Body of pancreas (tissue), 4 donors: ENCODE measurements around the gene UBTF. TPM values are rescaled to one million over a fixed set of nuclear protein-coding genes. Genes with fewer than 3 reads are reported as not detected.

ENCODE experiments used
- ATAC-seq: fragments of 150-250 bp; one replicate; pipeline ENCODE4 v1.9.1; 2016
- DNase-seq, 4 donors: peaks; one replicate each; pipeline ENCODE4 v3.0.0-alpha.2; 2019
- H3K27ac ChIP-seq, 4 donors: fragments of 200-600 bp; sonication (generic); 1 replicate in 3 of 4; 2 replicates in 1 of 4; pipeline versions ENCODE4 v1.5.1 to v1.6.1; 2016 to 2019; ENCODE audit warnings: mild to moderate bottlenecking in 1 of 4, mixed read lengths in 1 of 4, moderate library complexity in 1 of 4
- H3K27me3 ChIP-seq, 2 donors: fragments of 200-600 bp; sonication (generic); one replicate each; pipeline ENCODE4 v1.6.0; 2016; ENCODE audit warnings: mild to moderate bottlenecking in 1 of 2
- H3K36me3 ChIP-seq, 2 donors: fragments of 200-600 bp; sonication (generic); replicated peaks in 1 of 2; 2 replicates each; pipeline ENCODE4 v1.5.1; 2016; ENCODE audit warnings: low read depth in 2 of 2; ENCODE audit not compliant: insufficient read depth in 1 of 2
- H3K4me1 ChIP-seq: fragments of 200-600 bp; sonication (generic); one replicate; pipeline ENCODE4 v1.6.0; 2016
- H3K4me3 ChIP-seq, 2 donors: fragments of 200-600 bp; sonication (generic); 1 replicate in 1 of 2; 2 replicates in 1 of 2; pipeline ENCODE4 v1.5.1; 2016 to 2019
- H3K9me3 ChIP-seq, 3 donors: fragments of 200-600 bp; sonication (generic); 1 replicate in 2 of 3; 2 replicates in 1 of 3; pipeline ENCODE4 v1.5.1; 2016
- POLR2A ChIP-seq, 3 donors: fragments of 450-650 bp; IDR thresholded peaks; one replicate each; pipeline ENCODE4 v1.6.1; 2016; ENCODE audit warnings: antibody characterized with exemption in 3 of 3, mild to moderate bottlenecking in 2 of 3
- WGBS, 2 donors: methylation state at CpG; one replicate each; pipeline ENCODE4 v1.1.5; 2017; 5-methylcytosine and 5-hydroxymethylcytosine counted together
- intact Hi-C: fragments of 100-400 bp; cut with DNase I; formaldehyde crosslinking; loops from one replicate; pipeline ENCODE4 v1.15.1; 2023
- microRNA-seq, 2 donors: library from miRNA; unstranded; fragments of <30 nt; microRNA quantifications; one replicate each; pipeline ENCODE4, GENCODE V29; 2016; ENCODE audit warnings: borderline number of aligned reads in 2 of 2, borderline replicate concordance in 2 of 2
- small RNA-seq: library from RNA; depleted of rRNA; stranded (forward); fragments of <200 nt; gene quantifications from one replicate; pipeline ENCODE3, GENCODE V24; 2016
- total RNA-seq, 2 donors: library from RNA; depleted of rRNA; stranded (reverse); fragments of >200 nt; gene quantifications; one replicate each; pipeline ENCODE4 v1.1.0, GENCODE V29; 2016
- TF ChIP-seq, protein P1 (sequence below), 7 experiments: fragments of 450-650 bp in 4 of 7; fragments of 200-600 bp in 3 of 7; sonication (generic) in 3 of 7; IDR thresholded peaks; one replicate each; pipeline ENCODE4 v1.5.1; 2016 to 2019; ENCODE audit warnings: antibody characterized with exemption in 7 of 7

Gene UBTF
- total RNA-seq, 2 donors from 2014 or later, result 43.8 to 73.8 TPM

DNA sequence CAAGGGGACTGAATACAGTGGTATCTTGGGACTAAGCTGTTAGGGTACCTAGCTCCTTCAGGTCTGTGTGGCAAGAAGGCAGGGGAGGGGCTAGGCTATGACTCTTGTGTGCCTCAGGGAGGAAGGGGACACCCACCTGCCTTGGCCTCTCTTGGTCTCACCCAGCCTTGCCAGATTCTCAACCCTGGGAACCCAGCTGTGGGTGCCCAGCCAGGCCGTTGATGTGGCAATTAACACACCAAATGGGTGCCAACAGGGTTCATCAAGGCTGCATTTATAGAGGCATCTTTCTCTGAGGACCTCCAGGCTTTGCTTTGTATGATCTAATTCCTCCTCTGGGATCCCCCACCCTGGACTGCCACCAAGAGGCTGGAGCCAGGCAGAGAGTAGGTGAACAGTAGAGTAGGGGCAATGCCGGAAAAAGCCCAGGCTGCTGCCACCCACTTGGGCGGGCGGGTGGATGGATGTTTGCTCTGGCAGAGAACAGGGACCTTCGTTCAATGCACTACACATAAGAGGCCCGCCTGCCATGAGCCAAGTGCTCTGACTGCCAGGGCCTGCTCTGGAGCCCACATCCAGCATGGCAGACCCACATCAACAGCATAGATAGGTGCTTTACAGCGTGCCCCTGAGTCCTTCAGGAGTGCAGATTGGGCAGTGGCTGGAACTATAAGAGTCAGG lies 52.2 kb downstream of the UBTF start:
- DNase-seq (no peak), ATAC-seq (no peak)
- no peaks in the 10 kb centered on the region for H3K27me3 ChIP-seq
- WGBS, 2 donors, result 68 to 69% methylated on average over 6 to 7 of the region's 7 CpGs
- TF ChIP-seq, protein P1, sequence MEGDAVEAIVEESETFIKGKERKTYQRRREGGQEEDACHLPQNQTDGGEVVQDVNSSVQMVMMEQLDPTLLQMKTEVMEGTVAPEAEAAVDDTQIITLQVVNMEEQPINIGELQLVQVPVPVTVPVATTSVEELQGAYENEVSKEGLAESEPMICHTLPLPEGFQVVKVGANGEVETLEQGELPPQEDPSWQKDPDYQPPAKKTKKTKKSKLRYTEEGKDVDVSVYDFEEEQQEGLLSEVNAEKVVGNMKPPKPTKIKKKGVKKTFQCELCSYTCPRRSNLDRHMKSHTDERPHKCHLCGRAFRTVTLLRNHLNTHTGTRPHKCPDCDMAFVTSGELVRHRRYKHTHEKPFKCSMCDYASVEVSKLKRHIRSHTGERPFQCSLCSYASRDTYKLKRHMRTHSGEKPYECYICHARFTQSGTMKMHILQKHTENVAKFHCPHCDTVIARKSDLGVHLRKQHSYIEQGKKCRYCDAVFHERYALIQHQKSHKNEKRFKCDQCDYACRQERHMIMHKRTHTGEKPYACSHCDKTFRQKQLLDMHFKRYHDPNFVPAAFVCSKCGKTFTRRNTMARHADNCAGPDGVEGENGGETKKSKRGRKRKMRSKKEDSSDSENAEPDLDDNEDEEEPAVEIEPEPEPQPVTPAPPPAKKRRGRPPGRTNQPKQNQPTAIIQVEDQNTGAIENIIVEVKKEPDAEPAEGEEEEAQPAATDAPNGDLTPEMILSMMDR (IDR thresholded peaks at IDR 0.05), result no peak
- no peak for TF ChIP-seq POLR2A (IDR thresholded peaks at IDR 0.05)
- no peaks in the 10 kb centered on the region for H3K9me3 ChIP-seq
- H3K27ac ChIP-seq, result no peak overlapping the region
- no peaks in the 10 kb centered on the region for H3K36me3 ChIP-seq
- H3K4me3 ChIP-seq, result no peak overlapping the region
- peaks cover 31% of the 10 kb centered on the region for H3K4me1 ChIP-seq
- intact Hi-C loops, result loop anchor here (10.0 kb wide), 1 partner anchor 273 kb away; no protein-coding TSS in a partner anchor

DNA sequence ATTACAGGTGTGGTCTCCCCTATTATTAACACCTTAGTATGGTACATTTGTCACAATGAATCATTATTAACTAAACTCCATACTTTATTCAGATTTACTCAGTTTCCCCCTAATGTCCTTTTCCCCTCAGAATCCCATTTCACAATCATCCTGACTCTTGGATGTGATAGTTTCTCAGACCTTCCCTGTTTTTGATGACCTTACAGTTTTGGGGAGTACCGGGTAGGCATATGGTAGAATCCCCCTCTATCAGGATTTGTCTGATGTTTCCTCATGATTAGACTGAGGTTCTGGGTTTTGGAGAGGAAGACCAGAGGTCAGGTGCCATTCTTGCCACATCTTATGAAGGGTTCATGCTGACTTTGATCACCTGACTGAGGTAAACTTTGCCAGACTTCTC lies 55.0 kb downstream of the UBTF start:
- no peak overlapping the region for H3K27ac ChIP-seq
- H3K9me3 ChIP-seq, result no peaks in the 10 kb centered on the region
- no peak overlapping the region for H3K4me3 ChIP-seq
- intact Hi-C loops, result loop anchor here (10.0 kb wide), 1 partner anchor 270 kb away; no protein-coding TSS in a partner anchor
- no peak for TF ChIP-seq POLR2A (IDR thresholded peaks at IDR 0.05)
- TF ChIP-seq, protein P1 (IDR thresholded peaks at IDR 0.05), result no peak
- no peaks in the 10 kb centered on the region for H3K36me3 ChIP-seq
- no peak for ATAC-seq
- WGBS, 2 donors, result 87 to 96% methylated on average over 1 of the region's 1 CpG
- no peak for DNase-seq
- no peaks in the 10 kb centered on the region for H3K27me3 ChIP-seq
- H3K4me1 ChIP-seq, result peaks cover 8% of the 10 kb centered on the region

DNA sequence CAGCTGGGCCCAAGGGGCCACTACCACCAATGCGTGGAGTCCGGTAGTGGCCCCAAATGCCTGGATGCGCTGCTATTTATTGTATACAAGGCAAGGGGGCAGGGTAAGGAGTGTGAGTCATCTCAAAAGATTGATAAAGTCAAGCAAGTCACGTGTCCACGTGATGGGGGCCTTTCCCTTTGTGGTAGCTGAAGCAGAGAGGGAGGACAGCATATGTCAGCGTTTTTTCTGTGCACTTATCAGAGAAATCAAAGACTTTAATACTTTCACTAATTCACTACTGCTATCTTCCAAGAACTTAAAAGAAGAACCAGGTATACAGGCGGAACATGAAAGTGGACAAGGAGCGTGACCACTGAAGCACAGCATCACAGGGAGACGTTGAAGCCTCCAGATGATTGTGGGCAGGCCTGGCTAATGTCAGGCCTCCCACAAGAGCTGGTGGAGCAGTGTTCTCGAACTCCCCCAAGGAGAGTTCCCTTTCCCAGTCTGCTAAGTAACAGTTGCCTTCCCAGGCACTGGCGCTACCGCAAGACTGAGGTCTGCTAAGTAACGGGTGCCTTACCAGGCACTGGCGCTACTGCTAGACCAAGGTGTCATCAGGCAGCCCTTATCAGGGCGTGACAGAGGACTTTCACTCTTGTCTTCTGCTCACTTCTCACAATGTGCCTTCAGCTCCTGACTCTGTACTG lies 59.8 kb downstream of the UBTF start:
- H3K9me3 ChIP-seq, result no peaks in the 10 kb centered on the region
- intact Hi-C loops, result loop anchor here (10.0 kb wide), 1 partner anchor 265 kb away; no protein-coding TSS in a partner anchor
- TF ChIP-seq POLR2A (IDR thresholded peaks at IDR 0.05), result no peak
- TF ChIP-seq, protein P1 (IDR thresholded peaks at IDR 0.05), result no peak
- DNase-seq (no peak), ATAC-seq (no peak)
- no peaks in the 10 kb centered on the region for H3K36me3 ChIP-seq
- H3K27me3 ChIP-seq, result no peaks in the 10 kb centered on the region
- H3K4me1 ChIP-seq, result no peaks in the 10 kb centered on the region
- no peak overlapping the region for H3K27ac ChIP-seq
- no peak overlapping the region for H3K4me3 ChIP-seq
- WGBS, 2 donors, result 83 to 85% methylated on average over 15 of the region's 15 CpGs

DNA sequence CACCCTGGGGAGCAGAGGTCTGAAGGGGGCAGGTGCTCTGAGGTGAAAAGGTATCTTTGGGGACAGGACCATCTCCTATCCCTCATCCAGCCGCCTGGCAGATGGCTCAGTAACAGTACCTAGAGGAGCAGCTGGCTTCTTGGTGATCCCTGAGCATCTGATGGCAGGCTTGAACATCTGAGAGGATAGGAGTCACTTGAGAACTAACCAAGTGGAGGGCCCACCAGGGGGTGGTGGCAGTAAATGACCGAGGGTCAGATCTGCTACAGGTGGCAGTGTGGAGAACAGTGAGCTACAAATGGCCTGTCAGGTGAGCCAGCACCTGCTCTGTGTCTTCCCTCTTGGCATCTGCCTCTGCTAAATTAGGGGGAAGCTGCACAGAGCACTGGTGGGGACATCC lies 64.0 kb downstream of the UBTF start:
- no peak overlapping the region for H3K4me3 ChIP-seq
- H3K9me3 ChIP-seq, result no peaks in the 10 kb centered on the region
- H3K27me3 ChIP-seq, result no peaks in the 10 kb centered on the region
- intact Hi-C loops, result no loop called here
- 38 to 89% methylated on average over 1 to 2 of the region's 2 CpGs for WGBS, 2 donors
- no peak for DNase-seq
- H3K4me1 ChIP-seq, result no peaks in the 10 kb centered on the region
- no peak for ATAC-seq
- H3K27ac ChIP-seq, result no peak overlapping the region
- no peaks in the 10 kb centered on the region for H3K36me3 ChIP-seq
- TF ChIP-seq POLR2A (IDR thresholded peaks at IDR 0.05), result no peak
- TF ChIP-seq, protein P1 (IDR thresholded peaks at IDR 0.05), result no peak

Small RNA genes within 50 kb of the gene (microRNA-seq; reads per million reads assigned to microRNA genes)
- gene MIR6782, result 0 reads per million in 2 donors

Small RNA genes within 50 kb of the gene (small RNA-seq; reads per million reads assigned to genes)
- not detected for gene MIR6782

Other genes starting within 250 kb of the UBTF start
- 1 to 10 TPM in 1 of 2 donors, not detected in 1; 2.1 TPM for gene NAGS, start 215.1 kb downstream of the UBTF start, total RNA-seq
- 10 to 100 TPM; 22.6 to 26.7 TPM for gene TMEM101, start 204.7 kb downstream of the UBTF start, total RNA-seq
- gene LSM12, start 153.0 kb downstream of the UBTF start, total RNA-seq, result 10 to 100 TPM; 14.8 to 19.4 TPM
- 10 to 100 TPM; 11.9 to 12.9 TPM for gene G6PC3, start 148.9 kb downstream of the UBTF start, total RNA-seq
- 10 to 100 TPM; 25.4 to 45.7 TPM for gene HDAC5, start 96.0 kb downstream of the UBTF start, total RNA-seq
- gene HROB, start 77.7 kb downstream of the UBTF start, total RNA-seq, result under 1 TPM; 0.26 to 0.99 TPM
- 10 to 100 TPM in 1 of 2 donors, 1 to 10 TPM in 1; 3.9 to 10.5 TPM for gene ASB16, start 49.0 kb downstream of the UBTF start, total RNA-seq
- gene TMUB2, start 32.7 kb downstream of the UBTF start, total RNA-seq, result 10 to 100 TPM; 22.6 to 31.0 TPM
- 10 to 100 TPM; 21.0 to 37.6 TPM for gene ATXN7L3, start 19.8 kb downstream of the UBTF start, total RNA-seq
- gene SLC4A1, start 48.5 kb upstream of the UBTF start, total RNA-seq, result not detected
- 1 to 10 TPM in 1 of 2 donors, not detected in 1; 2.6 TPM for gene RUNDC3A, start 88.9 kb upstream of the UBTF start, total RNA-seq
- gene SLC25A39, start 105.1 kb upstream of the UBTF start, total RNA-seq, result 100 to 1,000 TPM in 1 of 2 donors, 10 to 100 TPM in 1; 72.6 to 154 TPM
- gene GRN, start 125.6 kb upstream of the UBTF start, total RNA-seq, result 100 to 1,000 TPM; 119 to 153 TPM
- 1 to 10 TPM in 1 of 2 donors, not detected in 1; 2.9 TPM for gene FAM171A2, start 144.2 kb upstream of the UBTF start, total RNA-seq
- gene ITGA2B, start 170.0 kb upstream of the UBTF start, total RNA-seq, result 1 to 10 TPM in 1 of 2 donors, under 1 TPM in 1; 0.33 to 1.8 TPM